ENCODE results near the gene TBC1D4.

DNA sequence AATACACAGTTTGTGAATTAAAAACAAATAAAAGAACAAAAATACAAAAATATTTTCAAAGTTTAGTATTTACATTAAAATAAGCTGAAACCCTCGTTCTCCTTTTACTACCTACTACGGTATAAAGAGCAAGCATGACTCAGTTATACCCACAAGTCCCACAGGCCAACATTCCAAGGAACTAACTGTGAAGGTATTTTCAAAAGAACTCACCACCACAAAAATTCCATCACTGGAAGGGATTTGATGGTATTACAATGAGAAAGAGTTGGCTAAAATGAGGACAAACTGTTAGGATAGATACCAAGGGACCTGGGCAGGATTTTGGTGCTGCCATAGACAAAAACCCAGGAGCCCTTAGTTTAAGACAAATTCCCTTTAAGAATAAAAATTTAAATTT lies 122.7 kb downstream of the TBC1D4 start:
- TF ChIP-seq, protein P1, sequence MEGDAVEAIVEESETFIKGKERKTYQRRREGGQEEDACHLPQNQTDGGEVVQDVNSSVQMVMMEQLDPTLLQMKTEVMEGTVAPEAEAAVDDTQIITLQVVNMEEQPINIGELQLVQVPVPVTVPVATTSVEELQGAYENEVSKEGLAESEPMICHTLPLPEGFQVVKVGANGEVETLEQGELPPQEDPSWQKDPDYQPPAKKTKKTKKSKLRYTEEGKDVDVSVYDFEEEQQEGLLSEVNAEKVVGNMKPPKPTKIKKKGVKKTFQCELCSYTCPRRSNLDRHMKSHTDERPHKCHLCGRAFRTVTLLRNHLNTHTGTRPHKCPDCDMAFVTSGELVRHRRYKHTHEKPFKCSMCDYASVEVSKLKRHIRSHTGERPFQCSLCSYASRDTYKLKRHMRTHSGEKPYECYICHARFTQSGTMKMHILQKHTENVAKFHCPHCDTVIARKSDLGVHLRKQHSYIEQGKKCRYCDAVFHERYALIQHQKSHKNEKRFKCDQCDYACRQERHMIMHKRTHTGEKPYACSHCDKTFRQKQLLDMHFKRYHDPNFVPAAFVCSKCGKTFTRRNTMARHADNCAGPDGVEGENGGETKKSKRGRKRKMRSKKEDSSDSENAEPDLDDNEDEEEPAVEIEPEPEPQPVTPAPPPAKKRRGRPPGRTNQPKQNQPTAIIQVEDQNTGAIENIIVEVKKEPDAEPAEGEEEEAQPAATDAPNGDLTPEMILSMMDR (IDR thresholded peaks at IDR 0.05 in 4 of 5, conservative IDR thresholded peaks at IDR 0.05 in 1 of 5): no peak
- TF ChIP-seq POLR2A (IDR thresholded peaks at IDR 0.05): no peak
